SK-N-SH treated with all-trans-retinoic acid at 6 μM for 48 hours (cell line): ENCODE measurements around the gene KIAA0753.
A peak's percentile ranks its signal among the peaks of the same experiment; 100 is the strongest.
"Not testable (repeated sequence)": the region's sequence is repeated elsewhere in the genome, so short reads cannot be mapped to it uniquely, and the experiment has no call there.

Experiments
- ATAC-seq: fragments of 200-7000 bp; cut with Tn5 transposase; 3 replicates; pipeline ENCODE4 v1.9.1; 2020; ENCODE audit warnings: mild to moderate bottlenecking, moderate library complexity
- BACH2 ChIP-seq: fragments of 250-450 bp; sonication (Bioruptor Pico); IDR thresholded peaks from 2 replicates; pipeline ENCODE4 v1.9.0; 2021; ENCODE audit warnings: mild to moderate bottlenecking, borderline replicate concordance
- CSDC2 ChIP-seq: fragments of 250-450 bp; sonication (Bioruptor Pico); IDR thresholded peaks from 2 replicates; pipeline ENCODE4 v1.5.0; 2020; ENCODE audit warnings: mild to moderate bottlenecking, moderate library complexity
- ESRRG ChIP-seq: fragments of 250-450 bp; sonication (Bioruptor Pico); IDR thresholded peaks from 2 replicates; pipeline ENCODE4 v1.6.1; 2021; ENCODE audit warnings: mild to moderate bottlenecking
- GLIS3 ChIP-seq: fragments of 250-450 bp; sonication (Bioruptor Pico); IDR thresholded peaks from 2 replicates; pipeline ENCODE4 v1.5.0; 2020; ENCODE audit warnings: mild to moderate bottlenecking, moderate library complexity
- ISL1 ChIP-seq: fragments of 250-450 bp; sonication (Bioruptor Pico); IDR thresholded peaks from 2 replicates; pipeline ENCODE4 v2.1.2; 2022; ENCODE audit warnings: mild to moderate bottlenecking, moderate library complexity
- OSR1 ChIP-seq: fragments of 250-450 bp; sonication (Bioruptor Pico); IDR thresholded peaks from 2 replicates; pipeline ENCODE4 v1.8.0; 2022; ENCODE audit warnings: moderate library complexity, mild to moderate bottlenecking, inconsistent platforms
- POU6F1 ChIP-seq: fragments of 250-450 bp; sonication (Bioruptor Pico); IDR thresholded peaks from 2 replicates; pipeline ENCODE4 v1.8.0; 2021; ENCODE audit warnings: low read depth, mild to moderate bottlenecking, moderate library complexity, borderline replicate concordance
- PPARA ChIP-seq: fragments of 250-450 bp; sonication (Bioruptor Pico); IDR thresholded peaks from 2 replicates; pipeline ENCODE4 v1.5.0; 2020; ENCODE audit warnings: mild to moderate bottlenecking, borderline replicate concordance
- RARB ChIP-seq: fragments of 250-450 bp; sonication (Bioruptor Pico); IDR thresholded peaks from 2 replicates; pipeline ENCODE4 v1.8.0; 2021; ENCODE audit warnings: mild to moderate bottlenecking, moderate library complexity
- SNAI2 ChIP-seq: fragments of 250-450 bp; sonication (Bioruptor Pico); IDR thresholded peaks from 2 replicates; pipeline ENCODE4 v1.5.0; 2020; ENCODE audit warnings: mild to moderate bottlenecking, moderate library complexity
- TCF4 ChIP-seq: fragments of 250-450 bp; sonication (Bioruptor Pico); IDR thresholded peaks from 2 replicates; pipeline ENCODE4 v1.8.0; 2021; ENCODE audit warnings: mild to moderate bottlenecking, moderate library complexity, borderline replicate concordance
- TOX ChIP-seq: fragments of 250-450 bp; sonication (Bioruptor Pico); IDR thresholded peaks from 2 replicates; pipeline ENCODE4 v1.8.0; 2021; ENCODE audit warnings: mild to moderate bottlenecking, moderate library complexity, borderline replicate concordance
- TSHZ2 ChIP-seq: fragments of 250-450 bp; sonication (Bioruptor Pico); IDR thresholded peaks from 2 replicates; pipeline ENCODE4 v1.5.0; 2020; ENCODE audit warnings: mild to moderate bottlenecking, moderate library complexity
- ZC3H10 ChIP-seq: fragments of 250-450 bp; sonication (Bioruptor Pico); IDR thresholded peaks from 2 replicates; pipeline ENCODE4 v1.5.1; 2021; ENCODE audit warnings: mild to moderate bottlenecking, moderate library complexity
- ZFP3 ChIP-seq: fragments of 250-450 bp; sonication (Bioruptor Pico); IDR thresholded peaks from 2 replicates; pipeline ENCODE4 v1.5.0; 2020; ENCODE audit warnings: mild to moderate bottlenecking, moderate library complexity
- ZFP30 ChIP-seq: fragments of 450-650 bp; formaldehyde crosslinking; IDR thresholded peaks from 2 replicates; pipeline ENCODE4 v1.5.0; 2022; ENCODE audit warnings: mild to moderate bottlenecking, moderate library complexity
- ZNF565 ChIP-seq: fragments of 450-650 bp; formaldehyde crosslinking; conservative IDR thresholded peaks from 2 replicates; pipeline ENCODE4 v1.5.0; 2020; ENCODE audit warnings: low read depth, mild to moderate bottlenecking, moderate library complexity
- ZNF70 ChIP-seq: fragments of 450-650 bp; formaldehyde crosslinking; IDR thresholded peaks from 2 replicates; pipeline ENCODE4 v1.5.0; 2020; ENCODE audit warnings: mild to moderate bottlenecking, moderate library complexity
- ZNF8 ChIP-seq: fragments of 450-650 bp; formaldehyde crosslinking; IDR thresholded peaks from 2 replicates; pipeline ENCODE4 v1.5.0; 2020; ENCODE audit warnings: mild to moderate bottlenecking, moderate library complexity
- TF ChIP-seq, protein P1 (sequence below): fragments of 250-450 bp; sonication (Bioruptor Pico); IDR thresholded peaks from 2 replicates; pipeline ENCODE4 v1.5.1; 2021; ENCODE audit warnings: mild to moderate bottlenecking, moderate library complexity
- TF ChIP-seq, protein P2 (sequence below): fragments of 250-450 bp; sonication (Bioruptor Pico); IDR thresholded peaks from 2 replicates; pipeline ENCODE4 v1.5.1; 2020; ENCODE audit warnings: low read depth, mild to moderate bottlenecking, moderate library complexity
- TF ChIP-seq, protein P3 (sequence below): fragments of 250-450 bp; sonication (Bioruptor Pico); IDR thresholded peaks from 2 replicates; pipeline ENCODE4 v1.8.0; 2020; ENCODE audit warnings: mild to moderate bottlenecking, moderate library complexity, borderline replicate concordance

KIAA0753 gene

GRCh38 chr17:6667516-6667915, 27.0 kb upstream of the KIAA0753 start (continued):
- TF ChIP-seq TSHZ2 (CRISPR knock-in tag) (no peak), GLIS3 (CRISPR knock-in tag) (no peak)

DNA sequence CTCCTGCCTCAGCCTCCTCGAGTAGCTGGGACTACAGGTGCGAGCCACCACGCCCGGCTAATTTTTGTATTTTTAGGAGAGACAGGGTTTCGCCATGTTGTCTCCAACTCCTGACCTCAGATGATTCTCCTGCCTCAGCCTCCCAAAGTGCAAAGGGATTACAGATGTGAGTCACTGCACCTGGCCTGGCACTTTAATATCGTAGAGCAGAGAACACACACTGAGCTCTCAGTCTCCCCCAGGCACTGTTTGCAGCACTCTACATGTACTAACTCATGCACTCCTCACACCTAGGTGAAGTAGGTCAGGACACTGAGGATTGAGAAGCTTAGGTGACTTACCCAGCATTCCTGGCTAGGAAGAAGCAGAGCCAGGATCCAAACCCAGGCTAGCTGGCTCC, 26.0 kb upstream of the KIAA0753 start:
- no peak for TF ChIP-seq BACH2 (CRISPR knock-in tag)
- no peak for TF ChIP-seq ZNF70 (CRISPR knock-in tag)
- no peak for TF ChIP-seq ESRRG (CRISPR knock-in tag)
- no peak for TF ChIP-seq CSDC2
- TF ChIP-seq ZNF8, result no peak
- TF ChIP-seq ZNF565, result no peak
- TF ChIP-seq, protein P1, sequence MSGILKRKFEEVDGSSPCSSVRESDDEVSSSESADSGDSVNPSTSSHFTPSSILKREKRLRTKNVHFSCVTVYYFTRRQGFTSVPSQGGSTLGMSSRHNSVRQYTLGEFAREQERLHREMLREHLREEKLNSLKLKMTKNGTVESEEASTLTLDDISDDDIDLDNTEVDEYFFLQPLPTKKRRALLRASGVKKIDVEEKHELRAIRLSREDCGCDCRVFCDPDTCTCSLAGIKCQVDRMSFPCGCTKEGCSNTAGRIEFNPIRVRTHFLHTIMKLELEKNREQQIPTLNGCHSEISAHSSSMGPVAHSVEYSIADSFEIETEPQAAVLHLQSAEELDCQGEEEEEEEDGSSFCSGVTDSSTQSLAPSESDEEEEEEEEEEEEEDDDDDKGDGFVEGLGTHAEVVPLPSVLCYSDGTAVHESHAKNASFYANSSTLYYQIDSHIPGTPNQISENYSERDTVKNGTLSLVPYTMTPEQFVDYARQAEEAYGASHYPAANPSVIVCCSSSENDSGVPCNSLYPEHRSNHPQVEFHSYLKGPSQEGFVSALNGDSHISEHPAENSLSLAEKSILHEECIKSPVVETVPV, result no peak
- TF ChIP-seq, protein P2, sequence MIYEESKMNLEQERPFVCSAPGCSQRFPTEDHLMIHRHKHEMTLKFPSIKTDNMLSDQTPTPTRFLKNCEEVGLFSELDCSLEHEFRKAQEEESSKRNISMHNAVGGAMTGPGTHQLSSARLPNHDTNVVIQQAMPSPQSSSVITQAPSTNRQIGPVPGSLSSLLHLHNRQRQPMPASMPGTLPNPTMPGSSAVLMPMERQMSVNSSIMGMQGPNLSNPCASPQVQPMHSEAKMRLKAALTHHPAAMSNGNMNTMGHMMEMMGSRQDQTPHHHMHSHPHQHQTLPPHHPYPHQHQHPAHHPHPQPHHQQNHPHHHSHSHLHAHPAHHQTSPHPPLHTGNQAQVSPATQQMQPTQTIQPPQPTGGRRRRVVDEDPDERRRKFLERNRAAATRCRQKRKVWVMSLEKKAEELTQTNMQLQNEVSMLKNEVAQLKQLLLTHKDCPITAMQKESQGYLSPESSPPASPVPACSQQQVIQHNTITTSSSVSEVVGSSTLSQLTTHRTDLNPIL, result no peak
- TF ChIP-seq OSR1, result no peak
- TF ChIP-seq PPARA (CRISPR knock-in tag), result no peak
- no peak for TF ChIP-seq ZFP3 (CRISPR knock-in tag)
- no peak for TF ChIP-seq SNAI2
- no peak for TF ChIP-seq ISL1 (CRISPR knock-in tag)
- no peak for TF ChIP-seq ZC3H10 (CRISPR knock-in tag)

DNA sequence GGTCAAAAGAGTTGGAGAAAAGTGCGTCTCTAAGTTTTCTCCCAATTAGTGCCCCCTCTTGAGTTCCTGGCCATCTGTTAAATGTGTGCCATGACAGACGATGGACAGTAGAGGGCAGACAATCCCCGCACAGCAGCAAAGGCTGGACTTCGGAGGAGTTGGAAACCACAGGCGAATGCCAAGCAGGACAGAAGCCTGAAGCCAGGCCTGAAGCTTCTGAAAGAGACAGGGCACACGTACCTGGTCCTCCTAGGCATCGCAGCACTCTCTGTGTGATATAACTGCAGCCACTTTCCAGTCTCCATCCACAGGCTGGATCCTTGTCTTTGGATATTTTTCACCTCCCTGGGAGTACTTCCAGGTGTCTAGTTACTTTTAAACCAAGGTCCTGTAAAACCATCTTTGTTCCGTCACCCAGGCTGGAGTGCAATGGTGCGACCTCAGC, 25.6 kb upstream of the KIAA0753 start:
- TF ChIP-seq, protein P1, result no peak
- no peak for TF ChIP-seq ZNF8
- no peak for TF ChIP-seq SNAI2
- TF ChIP-seq ZFP30 (CRISPR knock-in tag), result no peak
- no peak for TF ChIP-seq RARB (CRISPR knock-in tag)
- TF ChIP-seq TSHZ2 (CRISPR knock-in tag), result no peak
- no peak for TF ChIP-seq TOX (CRISPR knock-in tag)
- no peak for TF ChIP-seq ZFP3 (CRISPR knock-in tag)
- no peak for TF ChIP-seq OSR1
- no peak for TF ChIP-seq ISL1 (CRISPR knock-in tag)
- no peak for TF ChIP-seq POU6F1 (CRISPR knock-in tag)
- TF ChIP-seq, protein P3, sequence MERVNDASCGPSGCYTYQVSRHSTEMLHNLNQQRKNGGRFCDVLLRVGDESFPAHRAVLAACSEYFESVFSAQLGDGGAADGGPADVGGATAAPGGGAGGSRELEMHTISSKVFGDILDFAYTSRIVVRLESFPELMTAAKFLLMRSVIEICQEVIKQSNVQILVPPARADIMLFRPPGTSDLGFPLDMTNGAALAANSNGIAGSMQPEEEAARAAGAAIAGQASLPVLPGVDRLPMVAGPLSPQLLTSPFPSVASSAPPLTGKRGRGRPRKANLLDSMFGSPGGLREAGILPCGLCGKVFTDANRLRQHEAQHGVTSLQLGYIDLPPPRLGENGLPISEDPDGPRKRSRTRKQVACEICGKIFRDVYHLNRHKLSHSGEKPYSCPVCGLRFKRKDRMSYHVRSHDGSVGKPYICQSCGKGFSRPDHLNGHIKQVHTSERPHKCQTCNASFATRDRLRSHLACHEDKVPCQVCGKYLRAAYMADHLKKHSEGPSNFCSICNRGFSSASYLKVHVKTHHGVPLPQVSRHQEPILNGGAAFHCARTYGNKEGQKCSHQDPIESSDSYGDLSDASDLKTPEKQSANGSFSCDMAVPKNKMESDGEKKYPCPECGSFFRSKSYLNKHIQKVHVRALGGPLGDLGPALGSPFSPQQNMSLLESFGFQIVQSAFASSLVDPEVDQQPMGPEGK, result no peak
- TF ChIP-seq BACH2 (CRISPR knock-in tag), result no peak
- TF ChIP-seq GLIS3 (CRISPR knock-in tag), result no peak
- TF ChIP-seq CSDC2, result no peak
- no peak for TF ChIP-seq TCF4 (CRISPR knock-in tag)
- TF ChIP-seq ZC3H10 (CRISPR knock-in tag), result no peak
- peak; percentile 96 for ATAC-seq

More for the DNA sequence above, 26.0 kb upstream of the KIAA0753 start:
- no peak for ATAC-seq

DNA sequence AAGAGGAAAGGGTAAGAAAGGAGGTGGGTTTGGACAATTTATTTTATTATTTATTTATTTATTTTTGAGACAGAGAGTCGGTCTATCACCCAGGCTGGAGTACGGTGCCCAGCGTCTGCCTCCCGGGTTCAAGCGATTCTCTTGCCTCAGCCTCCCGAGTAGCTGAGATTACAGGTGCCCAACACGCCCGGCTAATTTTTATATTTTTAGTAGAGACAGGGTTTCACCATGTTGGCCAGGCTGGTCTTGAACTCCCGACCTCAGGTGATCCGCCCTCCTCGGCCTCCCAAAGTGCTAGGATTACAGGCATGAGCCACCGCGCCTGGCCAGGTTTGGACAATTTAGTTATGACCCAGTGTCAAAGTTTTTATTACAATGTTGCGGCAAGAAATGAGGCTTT, 22.7 kb upstream of the KIAA0753 start:
- ATAC-seq, result not testable (repeated sequence)
